Body of pancreas (tissue), 4 donors: ENCODE data around the gene ZNF532. TPM values are rescaled to one million over a fixed set of nuclear protein-coding genes. Genes with fewer than 3 reads are reported as not detected.

ENCODE experiments used
- ATAC-seq: fragments of 150-250 bp; one replicate; pipeline ENCODE4 v1.9.1; 2016
- DNase-seq, 4 donors: peaks; one replicate each; pipeline ENCODE4 v3.0.0-alpha.2; 2019
- H3K27ac ChIP-seq, 4 donors: fragments of 200-600 bp; sonication (generic); 1 replicate in 3 of 4; 2 replicates in 1 of 4; pipeline versions ENCODE4 v1.5.1 to v1.6.1; 2016 to 2019; ENCODE audit warnings: mild to moderate bottlenecking in 1 of 4, mixed read lengths in 1 of 4, moderate library complexity in 1 of 4
- H3K27me3 ChIP-seq, 2 donors: fragments of 200-600 bp; sonication (generic); one replicate each; pipeline ENCODE4 v1.6.0; 2016; ENCODE audit warnings: mild to moderate bottlenecking in 1 of 2
- H3K36me3 ChIP-seq, 2 donors: fragments of 200-600 bp; sonication (generic); replicated peaks in 1 of 2; 2 replicates each; pipeline ENCODE4 v1.5.1; 2016; ENCODE audit warnings: low read depth in 2 of 2; ENCODE audit not compliant: insufficient read depth in 1 of 2
- H3K4me1 ChIP-seq: fragments of 200-600 bp; sonication (generic); one replicate; pipeline ENCODE4 v1.6.0; 2016
- H3K4me3 ChIP-seq, 2 donors: fragments of 200-600 bp; sonication (generic); 1 replicate in 1 of 2; 2 replicates in 1 of 2; pipeline ENCODE4 v1.5.1; 2016 to 2019
- H3K9me3 ChIP-seq, 3 donors: fragments of 200-600 bp; sonication (generic); 1 replicate in 2 of 3; 2 replicates in 1 of 3; pipeline ENCODE4 v1.5.1; 2016
- POLR2A ChIP-seq, 3 donors: fragments of 450-650 bp; IDR thresholded peaks; one replicate each; pipeline ENCODE4 v1.6.1; 2016; ENCODE audit warnings: antibody characterized with exemption in 3 of 3, mild to moderate bottlenecking in 2 of 3
- WGBS, 2 donors: methylation state at CpG; one replicate each; pipeline ENCODE4 v1.1.5; 2017; 5-methylcytosine and 5-hydroxymethylcytosine counted together
- intact Hi-C: fragments of 100-400 bp; cut with DNase I; formaldehyde crosslinking; loops from one replicate; pipeline ENCODE4 v1.15.1; 2023
- total RNA-seq, 2 donors: library from RNA; depleted of rRNA; stranded (reverse); fragments of >200 nt; gene quantifications; one replicate each; pipeline ENCODE4 v1.1.0, GENCODE V29; 2016
- TF ChIP-seq, protein P1 (sequence below), 7 experiments: fragments of 450-650 bp in 4 of 7; fragments of 200-600 bp in 3 of 7; sonication (generic) in 3 of 7; IDR thresholded peaks; one replicate each; pipeline ENCODE4 v1.5.1; 2016 to 2019; ENCODE audit warnings: antibody characterized with exemption in 7 of 7

The ZNF532 gene
- total RNA-seq, 2 donors from 2014 or later = 12.2 to 52.1 TPM

DNA sequence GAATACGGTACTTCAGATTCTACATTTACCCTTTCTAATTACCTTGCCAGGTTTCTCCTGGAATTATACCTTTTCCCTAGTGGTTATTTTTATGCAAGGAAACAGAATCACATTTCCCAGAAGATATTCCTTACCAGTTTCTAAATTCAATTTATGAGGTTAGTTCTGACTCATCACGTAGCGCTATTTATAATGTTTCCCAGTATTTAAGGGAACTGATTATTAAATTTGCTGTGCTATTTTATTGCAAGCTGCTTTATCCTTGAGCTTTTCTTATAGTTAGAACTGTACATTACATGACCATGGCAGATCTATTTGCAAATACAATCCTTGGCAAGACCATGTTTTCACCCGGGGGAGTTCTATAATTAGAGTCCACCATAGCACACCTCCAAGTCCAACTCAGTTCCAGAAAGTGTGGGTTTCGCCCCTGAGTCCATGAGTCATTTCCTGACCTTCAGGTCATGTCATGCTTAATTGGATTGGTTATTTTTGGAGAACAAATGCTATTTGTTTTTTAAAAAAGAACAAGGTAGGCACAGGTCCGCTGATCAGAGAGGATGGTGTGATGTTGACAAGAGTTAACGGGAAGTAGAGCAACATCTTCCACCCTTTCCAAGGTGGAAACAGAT lies 126.6 kb downstream of the ZNF532 start:
- H3K4me1 ChIP-seq = peaks cover 15% of the 10 kb centered on the region
- H3K27ac ChIP-seq = peak overlapping the region in 3 of 4 donors; percentile 7 to 77 (median 73)
- TF ChIP-seq, protein P1, sequence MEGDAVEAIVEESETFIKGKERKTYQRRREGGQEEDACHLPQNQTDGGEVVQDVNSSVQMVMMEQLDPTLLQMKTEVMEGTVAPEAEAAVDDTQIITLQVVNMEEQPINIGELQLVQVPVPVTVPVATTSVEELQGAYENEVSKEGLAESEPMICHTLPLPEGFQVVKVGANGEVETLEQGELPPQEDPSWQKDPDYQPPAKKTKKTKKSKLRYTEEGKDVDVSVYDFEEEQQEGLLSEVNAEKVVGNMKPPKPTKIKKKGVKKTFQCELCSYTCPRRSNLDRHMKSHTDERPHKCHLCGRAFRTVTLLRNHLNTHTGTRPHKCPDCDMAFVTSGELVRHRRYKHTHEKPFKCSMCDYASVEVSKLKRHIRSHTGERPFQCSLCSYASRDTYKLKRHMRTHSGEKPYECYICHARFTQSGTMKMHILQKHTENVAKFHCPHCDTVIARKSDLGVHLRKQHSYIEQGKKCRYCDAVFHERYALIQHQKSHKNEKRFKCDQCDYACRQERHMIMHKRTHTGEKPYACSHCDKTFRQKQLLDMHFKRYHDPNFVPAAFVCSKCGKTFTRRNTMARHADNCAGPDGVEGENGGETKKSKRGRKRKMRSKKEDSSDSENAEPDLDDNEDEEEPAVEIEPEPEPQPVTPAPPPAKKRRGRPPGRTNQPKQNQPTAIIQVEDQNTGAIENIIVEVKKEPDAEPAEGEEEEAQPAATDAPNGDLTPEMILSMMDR (IDR thresholded peaks at IDR 0.05) = no peak
- no peak for TF ChIP-seq POLR2A (IDR thresholded peaks at IDR 0.05)
- H3K4me3 ChIP-seq = no peak overlapping the region
- 67 to 71% methylated on average over 7 of the region's 7 CpGs for WGBS, 2 donors
- no peak for ATAC-seq
- intact Hi-C loops = no loop called here
- DNase-seq = no peak
- no peaks in the 10 kb centered on the region for H3K9me3 ChIP-seq
- no peaks in the 10 kb centered on the region for H3K36me3 ChIP-seq
- H3K27me3 ChIP-seq = no peaks in the 10 kb centered on the region

- Histone ChIP-seq H3K27me3 (no peaks in the 10 kb centered on the region), H3K9me3 (no peaks in the 10 kb centered on the region), H3K27ac (peak overlapping the region; percentile 17 to 77 (median 68)), H3K36me3 (no peaks in the 10 kb centered on the region), H3K4me1 (peaks cover 15% of the 10 kb centered on the region), H3K4me3 (no peak overlapping the region)
- TF ChIP-seq, protein P1 (IDR thresholded peaks at IDR 0.05) = no peak
- TF ChIP-seq POLR2A (IDR thresholded peaks at IDR 0.05) = no peak
- WGBS, 2 donors = 52 to 59% methylated on average over 15 of the region's 16 CpGs
- no peak for DNase-seq
- no peak for ATAC-seq
- intact Hi-C loops = no loop called here
Measured at GRCh38 chr18:58992301-58993231, 127.9 kb downstream of the ZNF532 start.

DNA sequence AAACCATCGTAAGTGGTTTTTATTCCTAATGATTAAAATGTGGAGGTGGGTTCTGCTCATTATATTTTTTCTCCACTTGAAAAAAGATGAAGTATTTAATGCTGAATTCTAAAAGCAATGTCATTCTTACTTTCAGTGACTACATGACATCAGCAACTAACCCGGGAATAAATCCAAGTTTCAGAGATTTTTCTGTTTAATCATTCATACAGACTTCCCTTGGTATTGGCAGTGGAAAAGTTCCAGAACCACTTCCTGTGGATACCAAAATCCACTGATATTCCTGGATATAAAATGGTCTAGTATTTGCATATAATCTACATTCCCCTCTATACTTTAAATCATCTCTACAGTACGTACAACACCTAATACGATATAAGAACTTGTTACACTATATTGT lies 128.6 kb downstream of the ZNF532 start:
- DNase-seq = peak in 1 of 4 donors; percentile 20
- peak overlapping the region in 3 of 4 donors; percentile 62 to 77 (median 73) for H3K27ac ChIP-seq
- intact Hi-C loops = no loop called here

GRCh38 chr18:58995663-58996062 lies 131.0 kb downstream of the ZNF532 start:
- no peak for TF ChIP-seq POLR2A (IDR thresholded peaks at IDR 0.05)
- TF ChIP-seq, protein P1 (IDR thresholded peaks at IDR 0.05) = no peak
- ATAC-seq (no peak), DNase-seq (no peak)
- H3K36me3 ChIP-seq = no peaks in the 10 kb centered on the region
- no peak overlapping the region for H3K27ac ChIP-seq
- WGBS, 2 donors = 74 to 81% methylated on average over 5 of the region's 5 CpGs
- H3K9me3 ChIP-seq = no peaks in the 10 kb centered on the region
- H3K4me3 ChIP-seq = no peak overlapping the region
- H3K27me3 ChIP-seq = no peaks in the 10 kb centered on the region
- intact Hi-C loops = no loop called here
- H3K4me1 ChIP-seq = peaks cover 15% of the 10 kb centered on the region

More for the DNA sequence above, 128.6 kb downstream of the ZNF532 start:
- Histone ChIP-seq H3K9me3 (no peaks in the 10 kb centered on the region), H3K27me3 (no peaks in the 10 kb centered on the region), H3K36me3 (no peaks in the 10 kb centered on the region), H3K4me3 (no peak overlapping the region), H3K4me1 (peaks cover 15% of the 10 kb centered on the region)
- TF ChIP-seq, protein P1 (IDR thresholded peaks at IDR 0.05) = no peak
- TF ChIP-seq POLR2A (IDR thresholded peaks at IDR 0.05) = no peak
- WGBS, 2 donors = 31 to 32% methylated on average over 4 of the region's 4 CpGs
- ATAC-seq = peak; percentile 82
